ENCODE results near the gene ATP2C2.
"Not testable (repeated sequence)": the region's sequence is repeated elsewhere in the genome, so short reads cannot be mapped to it uniquely, and the experiment has no call there.

ATP2C2 gene

DNA sequence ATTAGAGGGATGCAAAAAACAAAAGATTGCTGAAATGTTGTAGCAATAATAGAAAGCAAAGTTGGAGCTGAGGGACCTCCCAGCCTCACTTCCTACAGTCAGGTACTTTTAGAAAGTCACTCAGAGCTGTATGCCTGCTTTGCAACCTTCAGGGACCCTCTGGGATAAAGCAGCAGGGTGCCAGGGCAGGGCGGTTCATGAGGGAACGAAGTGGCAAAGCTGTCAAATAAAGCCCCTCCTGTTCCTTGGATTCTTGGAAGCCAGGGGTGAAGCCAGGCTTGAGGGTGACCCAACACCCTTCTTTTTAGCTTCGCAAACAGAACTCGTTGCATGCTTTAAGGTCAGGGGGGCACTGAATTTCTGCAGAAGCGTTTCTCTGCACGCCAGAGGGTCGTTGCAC, 767 bp downstream of the ATP2C2 start:
- DNase-seq, result no peak

DNA sequence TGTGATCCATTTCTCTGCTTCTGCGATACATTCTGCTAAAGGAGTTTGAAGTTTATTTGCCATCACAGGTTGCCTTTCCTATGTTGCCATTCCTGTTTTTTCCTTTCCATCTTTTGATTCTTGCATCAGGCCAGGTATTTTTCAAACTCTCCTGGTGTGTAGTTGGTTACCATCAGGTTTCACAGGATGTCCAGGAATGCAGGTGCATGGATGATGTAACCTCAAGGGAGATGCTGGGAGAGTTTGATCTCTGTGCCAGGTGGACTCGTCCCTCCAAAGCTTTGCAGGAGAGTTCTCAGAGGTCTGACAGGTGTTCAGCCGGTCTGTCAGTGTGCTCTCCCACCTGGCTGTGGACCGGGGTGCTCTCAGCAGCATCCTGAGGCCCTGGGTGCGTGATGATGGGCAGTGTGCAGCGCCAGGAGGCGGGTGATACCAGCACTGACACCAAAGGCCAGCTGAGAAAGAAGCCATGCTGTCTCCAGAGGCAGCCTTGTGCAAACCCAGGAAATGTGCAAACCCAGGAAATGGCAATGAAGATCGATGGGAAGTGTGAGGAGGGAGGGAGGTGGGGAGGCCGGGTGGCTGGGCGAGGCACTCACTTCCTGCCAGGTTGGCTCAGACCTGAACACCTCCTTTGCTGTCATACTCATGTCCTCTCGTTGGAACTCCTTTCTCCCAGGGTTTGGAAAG, 1.7 kb downstream of the ATP2C2 start:
- DNase-seq, result no peak

DNA sequence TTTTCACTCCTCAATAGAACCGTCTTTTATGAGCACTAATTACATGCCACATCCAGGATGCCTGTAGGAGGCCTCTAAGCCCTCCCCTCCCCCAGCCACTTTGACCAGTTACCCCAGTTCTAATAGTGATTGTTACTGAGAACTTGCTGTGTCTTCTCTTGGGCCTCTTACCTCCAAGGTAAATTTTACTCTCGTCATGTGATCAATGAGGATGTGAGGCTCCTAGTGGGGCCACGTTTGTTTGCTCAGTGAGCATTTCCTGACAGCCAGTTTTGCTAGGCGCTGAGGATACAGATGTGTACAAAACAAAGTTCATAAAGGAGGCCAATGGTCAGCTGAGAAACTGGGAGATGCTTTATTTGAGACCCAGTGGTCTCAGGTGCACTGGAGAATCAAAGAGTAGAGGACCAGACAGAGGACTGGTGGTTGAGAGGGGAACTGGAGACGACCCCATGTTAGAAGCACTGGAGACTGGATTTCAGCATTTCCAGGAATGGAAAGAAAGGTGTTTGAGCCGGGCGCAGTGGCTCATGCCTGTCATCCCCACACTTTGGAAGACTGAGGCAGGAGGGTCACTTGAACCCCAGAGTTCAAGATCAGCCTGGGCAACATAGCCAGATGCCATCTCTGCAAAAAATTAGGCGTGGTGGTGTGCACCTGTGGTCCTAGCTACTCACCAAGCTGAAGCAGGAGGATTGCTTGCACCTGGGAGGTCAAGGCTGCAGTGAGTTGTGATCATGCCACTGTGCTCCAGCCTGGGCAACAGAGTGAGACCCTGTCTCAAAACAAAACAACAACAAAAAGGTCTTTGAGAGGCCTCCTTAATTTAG, 2.6 kb downstream of the ATP2C2 start:
- DNase-seq, result no peak

DNA sequence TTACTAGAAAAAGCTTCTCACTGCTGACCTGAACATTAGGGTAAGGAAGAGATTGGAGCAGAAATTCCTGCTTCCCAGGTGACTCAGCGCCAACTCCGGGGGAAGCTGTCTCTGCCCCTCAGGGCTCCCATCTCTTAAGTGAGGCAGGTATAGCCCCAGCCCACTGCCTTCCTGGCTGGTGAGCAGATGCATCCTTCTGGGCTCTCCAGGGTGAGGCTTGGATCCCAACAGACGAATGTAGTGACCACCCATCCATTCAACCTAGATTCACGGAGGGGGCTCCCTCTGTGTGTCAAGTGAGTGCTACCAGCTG, 3.2 kb downstream of the ATP2C2 start:
- DNase-seq, result no peak

DNA sequence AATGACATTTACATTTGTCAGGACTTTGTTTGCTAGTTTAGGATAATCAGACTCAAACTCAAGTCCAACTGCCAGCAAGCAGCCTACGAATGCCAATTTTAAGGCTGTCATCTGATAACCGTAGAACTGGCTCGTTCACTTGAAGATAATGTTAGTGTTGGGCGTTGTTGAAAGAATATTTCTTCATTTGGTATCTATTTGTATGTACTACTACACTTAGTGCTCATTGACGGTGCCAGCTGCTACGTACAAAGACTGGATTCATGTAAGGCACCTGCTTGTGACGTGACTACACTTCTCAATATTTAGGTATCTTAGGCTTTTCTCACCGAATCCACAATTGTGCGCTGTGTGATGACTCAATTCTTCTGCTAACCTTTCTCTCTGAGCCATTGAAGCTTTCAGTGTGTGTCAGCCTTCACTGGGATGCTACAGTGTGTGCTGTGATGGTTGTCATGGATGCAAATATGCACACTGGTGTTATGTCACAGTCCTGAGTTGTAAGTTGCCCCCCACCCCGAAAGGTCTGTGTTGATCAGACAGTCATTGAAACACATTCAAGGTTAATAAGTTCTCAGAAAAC, 5.7 kb downstream of the ATP2C2 start:
- no peak for DNase-seq

DNA sequence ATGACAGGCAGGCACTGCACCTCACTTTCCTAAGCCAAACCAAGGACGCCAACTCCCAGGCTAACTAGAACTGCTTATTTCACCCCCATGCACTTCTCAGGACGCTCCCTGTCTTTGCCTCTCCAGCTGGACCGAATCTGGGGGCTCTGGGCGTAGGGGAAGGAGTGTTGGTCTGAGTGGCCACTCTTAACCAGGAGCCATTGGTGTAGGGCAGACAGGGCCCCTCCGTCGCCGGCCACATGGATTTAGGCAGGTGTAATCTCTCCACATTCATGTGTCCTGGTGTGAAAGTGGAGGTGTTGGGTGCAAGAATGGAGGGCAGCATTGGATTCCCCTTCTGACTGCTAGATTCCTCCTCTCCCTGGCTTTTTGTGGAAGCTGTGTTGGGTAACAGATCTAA, 9.8 kb downstream of the ATP2C2 start:
- no peak for DNase-seq

DNA sequence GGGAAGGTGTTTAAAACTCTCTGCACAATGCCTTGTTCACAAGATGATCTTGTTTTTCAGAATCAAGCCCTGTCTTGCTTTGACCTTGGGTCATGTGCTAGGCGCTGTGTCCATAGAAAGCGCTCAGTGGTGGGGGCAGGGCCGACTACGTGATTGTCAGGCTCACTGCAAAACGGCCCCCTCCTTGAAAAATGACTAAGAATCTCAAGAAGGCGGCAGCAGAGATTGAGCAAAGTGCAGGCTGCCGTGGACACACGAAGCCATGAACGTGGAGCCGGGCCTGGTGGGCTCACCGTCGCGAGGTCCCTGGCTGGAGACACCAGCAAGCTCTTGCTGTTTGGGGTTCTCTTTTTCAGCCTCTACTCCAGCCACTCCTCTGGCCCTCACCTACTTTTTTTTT, 10.2 kb downstream of the ATP2C2 start:
- DNase-seq, result no peak

DNA sequence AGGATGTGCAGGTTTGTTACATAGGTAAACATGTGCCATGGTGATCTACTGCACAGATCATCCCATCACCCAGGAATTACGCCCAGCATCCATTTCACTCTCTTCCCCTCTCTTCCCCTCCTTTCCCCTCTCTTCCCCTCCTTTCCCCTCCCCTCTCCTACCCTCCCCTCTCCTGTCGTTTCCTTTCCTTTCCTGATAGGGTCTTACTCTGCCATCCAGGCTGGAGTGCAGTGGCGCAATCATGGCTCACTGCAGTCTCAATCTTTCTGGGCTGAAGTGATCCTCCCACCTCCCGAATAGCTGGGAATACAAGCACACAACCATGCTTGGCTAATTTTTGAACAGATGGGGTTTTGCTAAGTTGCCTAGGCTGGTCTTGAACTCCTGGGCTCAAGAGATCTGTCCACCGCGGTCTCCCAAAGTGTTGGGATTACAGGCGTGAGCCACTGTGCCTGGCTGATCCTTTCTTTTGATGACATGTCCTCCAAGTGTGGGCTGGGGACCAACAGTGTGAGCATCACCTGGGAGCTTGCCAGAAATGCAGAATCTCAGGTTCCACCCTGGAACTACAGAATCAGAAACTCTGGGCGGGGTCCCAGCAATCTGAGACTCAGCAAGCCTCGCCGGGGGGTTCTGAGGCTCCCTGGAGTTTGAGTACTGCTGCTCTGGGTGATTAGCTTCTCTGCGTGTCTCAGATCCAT, 10.8 kb downstream of the ATP2C2 start:
- DNase-seq, result no peak

DNA sequence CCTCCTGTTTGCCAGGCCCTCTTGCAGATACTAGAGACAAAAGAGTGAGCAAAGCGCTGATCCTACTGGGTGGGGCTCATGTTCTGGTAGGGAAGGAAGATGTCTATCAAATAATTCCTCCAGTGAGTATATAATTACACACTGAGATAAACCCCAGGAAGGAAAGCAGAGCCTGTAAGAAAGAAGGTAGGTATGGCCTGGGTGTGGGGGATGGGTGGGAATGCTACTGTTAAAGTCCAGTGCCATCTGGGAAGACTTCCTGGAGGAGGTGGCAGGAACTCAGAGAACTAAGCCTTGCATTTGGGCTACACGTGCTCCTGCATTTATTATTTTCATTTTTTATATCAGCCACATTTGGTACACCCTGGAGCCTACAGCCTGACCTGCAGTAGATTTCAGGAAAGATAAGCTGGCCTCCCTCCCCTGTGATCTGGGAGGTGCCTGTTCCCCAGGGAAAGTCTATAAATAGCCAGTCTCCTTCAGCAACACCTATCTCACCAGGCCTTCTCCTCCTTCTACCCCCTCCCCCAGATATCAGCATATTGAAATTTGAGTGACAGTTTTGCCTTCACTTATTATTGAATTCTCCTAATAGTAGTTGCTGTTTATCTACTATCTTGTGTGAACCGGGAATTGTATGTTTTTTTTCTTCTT, 11.5 kb downstream of the ATP2C2 start:
- no peak for DNase-seq

DNA sequence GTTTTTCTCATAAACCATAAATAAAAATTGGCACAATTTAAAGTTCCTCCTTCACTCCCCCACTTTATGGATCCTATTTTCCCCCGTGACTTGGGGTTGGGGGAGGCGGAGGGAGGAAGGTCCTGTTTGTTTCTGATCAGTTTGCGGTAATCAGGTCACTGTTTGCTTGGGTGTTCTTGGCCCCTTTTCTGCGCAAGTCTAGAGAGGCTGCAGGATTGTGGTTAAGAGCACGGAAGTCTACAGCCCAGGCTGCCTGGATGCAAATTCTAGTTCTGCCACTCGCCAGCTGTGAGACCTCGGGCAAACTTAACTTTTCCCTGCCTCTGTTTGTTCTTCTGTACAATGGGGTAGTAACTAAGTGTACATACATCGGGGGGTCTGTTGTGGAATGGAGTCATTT, 12.1 kb downstream of the ATP2C2 start:
- no peak for DNase-seq

DNA sequence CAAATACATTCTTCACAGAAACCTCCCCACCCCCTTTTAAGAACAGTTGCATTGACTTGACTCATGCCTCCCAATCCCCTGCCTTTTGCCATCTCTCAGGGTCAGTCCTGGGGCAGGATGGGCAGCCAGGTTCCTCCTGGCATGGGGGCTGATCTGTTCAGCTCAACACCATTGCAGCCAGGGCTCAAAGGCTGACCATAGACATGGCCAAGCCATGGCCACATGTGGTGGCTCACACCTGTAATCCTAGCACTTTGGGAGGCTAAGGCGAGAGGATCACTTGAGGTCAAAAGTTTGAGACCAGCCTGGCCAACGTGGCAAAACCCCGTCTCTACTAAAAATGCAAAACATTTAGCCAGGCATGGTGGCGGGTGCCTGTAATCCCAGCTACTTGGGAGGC, 14.1 kb downstream of the ATP2C2 start:
- no peak for DNase-seq

DNA sequence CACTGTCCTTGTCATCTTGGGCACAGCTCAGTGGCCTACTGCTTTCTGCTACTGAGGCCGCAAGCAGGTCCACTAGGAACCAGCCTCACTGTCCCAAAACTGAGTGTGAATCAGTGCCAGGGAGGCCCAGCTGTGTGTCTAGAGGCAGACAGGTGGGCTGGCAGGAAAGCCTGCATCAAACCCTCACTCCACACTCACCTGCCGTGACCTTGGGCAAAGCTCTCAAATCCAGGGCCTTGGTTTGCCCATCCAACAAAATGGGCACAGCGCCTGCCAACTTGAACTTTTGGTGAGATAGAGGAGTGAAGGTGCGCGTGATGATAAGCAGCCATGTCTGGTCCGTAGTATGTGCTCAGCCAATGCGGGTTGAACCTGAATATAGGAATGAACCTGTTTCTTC, 14.8 kb downstream of the ATP2C2 start:
- DNase-seq, result no peak

DNA sequence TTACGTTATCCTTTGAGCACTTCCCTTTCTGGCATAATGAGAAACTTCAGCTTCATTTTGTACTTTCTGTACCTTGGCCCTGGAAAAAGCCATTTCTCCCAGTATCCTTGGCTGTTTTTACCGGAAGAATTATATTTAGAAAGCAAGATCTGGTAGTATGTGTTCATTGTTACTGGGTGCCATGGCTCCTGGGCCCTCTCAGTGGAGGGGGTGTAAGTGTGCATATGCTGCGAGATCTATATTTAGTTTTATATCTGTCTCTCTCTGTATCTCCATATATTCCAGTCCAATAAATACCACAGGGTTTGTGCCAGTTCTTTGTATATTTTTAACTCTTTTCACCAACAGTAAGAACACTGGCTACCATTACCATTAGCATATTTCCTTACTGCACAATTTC, 17.7 kb downstream of the ATP2C2 start:
- no peak for DNase-seq

DNA sequence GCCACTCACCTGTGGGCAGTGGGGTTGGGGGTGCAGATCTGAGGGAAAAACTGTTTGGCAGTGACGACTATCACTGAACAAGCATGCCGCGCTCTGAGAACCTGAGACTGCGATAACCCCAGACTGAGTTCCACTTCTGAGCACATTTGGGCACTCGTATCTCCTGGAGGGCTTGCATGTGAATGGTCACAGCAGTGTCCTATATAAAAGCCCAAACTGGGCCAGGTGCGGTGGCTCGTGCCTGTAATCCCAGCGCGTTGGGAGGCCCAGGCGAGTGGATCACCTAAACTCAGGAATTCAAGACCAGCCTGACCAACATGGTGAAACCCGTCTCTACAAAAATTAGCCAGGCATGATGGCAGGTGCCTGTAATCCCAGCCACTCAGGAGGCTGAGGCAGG, 18.7 kb downstream of the ATP2C2 start:
- no peak for DNase-seq

DNA sequence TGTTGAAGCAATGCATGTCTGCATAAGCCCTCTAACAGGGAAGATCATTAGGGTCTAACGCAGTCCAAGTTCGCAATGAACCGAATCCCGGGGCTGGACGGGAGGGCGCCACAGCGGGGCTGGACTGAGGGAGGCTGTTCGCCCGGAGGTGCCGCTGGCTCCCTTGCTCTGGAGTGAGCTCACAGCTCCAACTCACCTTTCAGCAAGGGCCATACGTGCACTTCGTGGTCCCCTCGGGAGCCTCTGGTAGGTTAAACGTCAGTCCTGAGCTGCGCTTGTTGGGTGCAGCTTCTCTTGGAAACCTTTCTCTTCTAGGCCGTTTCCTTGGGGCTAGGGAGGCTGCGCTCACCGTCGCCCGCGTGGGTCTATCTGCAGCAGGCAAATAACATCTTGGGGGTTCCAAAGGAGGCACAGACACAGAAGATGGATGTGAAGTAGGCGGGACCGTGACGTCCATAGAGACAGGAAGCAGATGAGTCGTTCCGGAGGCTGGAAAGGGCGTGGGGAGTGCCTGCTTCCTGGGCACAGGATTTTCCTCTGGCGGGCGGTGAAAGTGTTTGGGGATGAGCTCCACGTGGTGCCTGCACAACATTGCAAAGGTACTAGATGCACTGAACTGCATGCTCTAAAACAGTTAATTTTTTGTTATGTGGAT, 21.9 kb downstream of the ATP2C2 start:
- no peak for DNase-seq

DNA sequence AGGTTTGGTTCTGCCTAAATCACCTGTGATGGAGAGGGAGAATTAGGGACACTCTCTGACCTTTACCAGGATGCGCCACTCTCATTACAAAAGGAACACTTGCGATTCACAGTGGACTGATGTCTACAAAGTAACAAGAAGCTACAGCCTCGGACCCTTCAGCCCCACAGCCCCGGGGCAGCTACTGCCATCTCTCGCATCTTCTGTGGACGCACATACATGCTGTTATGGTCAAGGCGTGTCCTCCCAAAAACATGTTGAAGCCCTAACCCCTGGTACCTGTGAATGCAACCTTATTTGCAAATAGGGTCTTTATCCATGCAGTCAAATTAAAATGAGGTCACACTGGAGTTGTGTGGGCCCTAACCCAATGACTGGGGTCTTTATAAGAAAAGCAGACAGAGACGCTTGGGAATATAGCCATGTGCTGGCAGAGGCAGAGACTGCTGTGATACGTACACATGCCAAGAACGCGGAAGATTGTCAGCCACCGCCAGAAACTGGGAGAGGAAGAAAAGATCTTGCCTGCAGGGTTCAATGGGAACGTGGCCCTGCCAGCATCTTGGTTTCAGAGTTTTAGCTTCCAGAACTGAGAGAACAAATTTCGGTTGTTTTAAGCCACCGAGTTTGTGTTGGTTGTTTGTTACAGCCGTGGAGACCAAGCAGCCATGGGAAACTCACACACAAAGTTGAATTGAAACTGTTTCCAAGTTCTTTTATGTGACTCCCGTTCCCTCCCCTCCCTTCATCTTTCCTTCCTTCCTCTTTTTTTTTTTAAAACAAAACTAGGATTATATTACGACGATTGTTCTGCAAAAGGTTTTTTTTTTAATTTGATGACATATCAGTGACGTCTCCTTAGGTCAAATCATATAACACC, 23.1 kb downstream of the ATP2C2 start:
- DNase-seq, result no peak

DNA sequence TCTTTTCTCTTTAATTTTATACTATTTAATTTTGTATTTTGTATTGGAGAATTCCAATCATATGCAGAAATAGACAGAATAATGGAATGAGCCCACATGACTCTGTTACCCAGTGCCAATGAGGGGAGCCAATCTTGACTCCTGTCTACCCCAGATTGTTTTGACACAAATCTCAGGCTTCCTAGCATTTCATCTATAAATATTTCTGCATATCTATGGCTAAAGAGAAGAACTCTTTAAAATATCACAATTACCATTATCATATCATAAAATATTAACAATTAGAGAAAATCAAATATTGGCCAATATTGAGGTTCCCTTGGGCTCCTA, 23.7 kb downstream of the ATP2C2 start:
- no peak for DNase-seq

DNA sequence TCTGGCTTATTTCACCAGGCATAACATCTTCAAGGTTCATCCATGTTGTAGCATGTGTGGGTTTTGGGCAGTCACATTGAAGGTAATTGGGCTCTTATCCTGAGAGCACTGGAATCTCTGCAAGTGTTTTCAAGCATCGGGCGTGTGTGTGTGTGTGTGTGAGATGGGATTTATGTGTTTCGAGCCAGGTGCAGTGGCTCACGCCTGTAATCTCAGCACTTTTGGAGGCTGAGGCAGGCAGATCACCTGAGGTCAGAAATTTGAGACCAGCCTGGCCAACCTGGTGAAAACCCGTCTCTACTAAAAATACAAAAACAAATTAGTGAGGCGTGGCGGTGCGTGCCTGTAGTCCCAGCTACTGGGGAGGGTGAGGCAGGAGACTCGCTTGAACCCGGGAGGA, 27.7 kb downstream of the ATP2C2 start:
- DNase-seq, result not testable (repeated sequence)

DNA sequence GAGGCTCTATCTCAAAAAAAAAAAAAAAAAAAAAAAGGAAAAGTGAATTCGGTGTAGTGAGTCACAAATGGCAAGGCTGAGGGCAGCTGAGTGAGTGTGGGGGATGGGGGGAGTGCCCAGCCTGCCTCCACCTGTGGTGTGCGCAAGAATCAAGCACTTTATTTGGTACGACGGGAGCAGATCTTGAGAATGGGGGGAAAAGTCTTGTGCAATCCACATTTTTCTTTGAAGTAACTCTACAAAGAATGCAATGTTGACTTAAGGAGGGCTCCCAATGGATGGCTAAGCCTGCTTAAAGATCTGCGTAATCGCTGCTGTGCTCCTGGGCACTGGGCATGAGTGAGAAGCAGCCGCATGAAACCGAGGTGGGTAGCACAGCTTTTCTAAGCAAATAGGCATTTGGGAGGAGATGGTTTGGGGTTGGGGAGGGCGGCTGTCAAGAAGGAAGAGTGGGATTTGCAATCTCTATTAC, 28.2 kb downstream of the ATP2C2 start:
- no peak for DNase-seq

DNA sequence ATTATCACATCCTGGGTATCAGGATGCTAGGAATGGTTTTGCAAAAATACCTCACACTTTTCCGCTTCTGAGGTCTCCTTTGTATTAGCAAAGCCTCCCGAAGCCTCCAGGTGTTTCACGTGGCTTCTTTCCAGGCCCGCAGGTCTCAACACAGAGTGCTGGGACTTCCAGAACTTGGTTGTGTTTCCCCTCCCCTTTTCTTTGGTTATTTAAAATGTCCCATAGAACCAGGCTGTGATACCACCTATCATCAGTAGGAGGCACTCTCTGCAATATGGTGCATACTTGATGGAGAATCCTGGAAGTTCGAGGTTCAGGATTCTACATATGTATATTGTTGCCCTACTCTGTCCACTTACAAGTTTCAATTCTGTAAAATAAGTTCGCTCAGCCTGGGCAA, 28.8 kb downstream of the ATP2C2 start:
- DNase-seq, result no peak

DNA sequence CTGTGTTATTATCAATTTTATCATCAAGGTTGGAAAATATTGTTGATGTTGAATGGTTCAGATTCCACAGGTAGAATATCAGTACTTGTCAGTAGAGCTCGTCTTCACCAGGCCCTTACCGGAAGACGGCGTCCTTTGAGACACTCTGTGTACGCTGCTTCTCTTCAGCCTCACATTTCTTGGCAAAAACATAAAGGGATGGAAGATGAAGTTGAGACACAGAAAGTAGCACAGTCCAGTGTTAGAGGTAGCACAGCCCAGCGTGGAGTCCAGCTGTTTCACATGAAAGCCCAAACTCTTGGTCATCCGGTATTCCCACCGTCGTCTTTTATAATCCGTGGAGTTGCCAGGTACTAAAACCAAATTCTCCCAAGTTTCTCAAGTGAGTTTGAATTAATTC, 30.4 kb downstream of the ATP2C2 start:
- no peak for DNase-seq

DNA sequence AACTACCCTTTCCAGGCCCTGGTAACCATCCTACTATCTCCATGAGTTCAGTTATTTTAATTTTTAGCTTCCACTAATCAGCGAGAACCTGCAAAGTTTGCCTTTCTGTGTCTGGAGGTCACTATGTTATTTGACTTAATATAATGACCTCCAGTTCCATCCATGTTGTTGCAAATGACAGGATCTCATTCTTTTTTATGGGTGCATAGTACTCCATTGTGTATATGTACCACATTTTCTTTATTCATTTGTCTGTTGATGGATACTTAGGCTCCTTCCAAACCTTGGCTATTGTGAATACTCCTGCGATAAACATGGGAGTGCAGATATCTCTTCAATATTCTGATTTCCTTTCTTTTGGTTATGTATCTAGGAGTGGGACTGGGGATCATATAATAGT, 31.6 kb downstream of the ATP2C2 start:
- not testable (repeated sequence) for DNase-seq

Measured in activated naive CD4-positive, alpha-beta T cell treated with Interleukin-2 at 50 U/mL for 16 hours (primary cell).